Epithelial cell of proximal tubule (primary cell): ENCODE measurements around the gene SCN4B. TPM values are rescaled to one million over a fixed set of nuclear protein-coding genes. Genes with fewer than 3 reads are reported as not detected.

Source experiments
- DNase-seq: peaks from one replicate; pipeline ENCODE4 v3.0.0-alpha.2; 2011; ENCODE audit warnings: low read depth
- H3K4me3 ChIP-seq: 2 replicates; pipeline ENCODE4 v1.5.1; 2011; ENCODE audit warnings: low read depth, mild to moderate bottlenecking, low read length
- total RNA-seq: library from RNA; depleted of rRNA; stranded (reverse); fragments of >200 nt; gene quantifications from 2 replicates; pipeline ENCODE4 v1.2.3, GENCODE V29; 2015
- TF ChIP-seq, protein P1 (sequence below): conservative IDR thresholded peaks from 2 replicates; pipeline ENCODE4 v1.5.1; 2012; ENCODE audit warnings: low read depth, mild to moderate bottlenecking, low read length

SCN4B gene
- total RNA-seq, 1 donor from 2014 or later, result under 0.01 TPM

DNA sequence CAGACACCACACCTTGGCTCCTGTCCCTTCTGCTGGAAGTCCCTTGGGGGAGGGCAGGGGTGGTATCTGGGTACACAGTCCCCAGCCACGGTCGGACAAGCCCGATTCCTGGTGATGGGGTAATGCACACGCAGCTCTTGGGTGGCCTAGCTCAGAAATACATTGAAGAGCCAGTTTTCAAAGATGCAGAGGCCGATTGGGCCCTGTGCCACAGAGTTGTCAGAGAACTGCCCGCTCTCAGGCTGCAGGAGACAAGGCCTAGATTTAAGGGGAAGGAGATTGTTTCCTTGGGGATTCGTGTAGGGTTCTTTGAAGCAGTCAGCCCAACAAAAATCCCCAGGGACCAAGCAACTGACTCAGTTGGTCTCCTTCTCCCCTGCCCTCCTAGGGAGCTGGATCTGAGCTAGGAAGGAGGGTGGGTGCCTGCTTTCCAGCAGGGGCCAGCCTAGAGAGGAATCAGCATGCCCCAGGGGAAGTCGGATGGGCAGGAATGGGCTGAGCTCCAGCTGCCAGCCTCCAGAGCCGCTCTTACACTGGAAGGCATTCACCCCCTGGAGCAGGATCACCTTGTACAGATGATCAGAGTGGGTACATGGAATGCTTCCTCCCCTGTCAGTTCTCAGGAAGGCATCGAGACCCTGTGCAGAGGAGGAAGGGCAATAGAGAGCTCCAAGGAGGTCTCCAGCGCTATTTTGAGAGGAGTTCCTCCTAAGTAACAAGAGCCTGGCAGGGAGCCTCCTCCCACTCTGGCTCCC, 3.3 kb upstream of the SCN4B start:
- TF ChIP-seq, protein P1, sequence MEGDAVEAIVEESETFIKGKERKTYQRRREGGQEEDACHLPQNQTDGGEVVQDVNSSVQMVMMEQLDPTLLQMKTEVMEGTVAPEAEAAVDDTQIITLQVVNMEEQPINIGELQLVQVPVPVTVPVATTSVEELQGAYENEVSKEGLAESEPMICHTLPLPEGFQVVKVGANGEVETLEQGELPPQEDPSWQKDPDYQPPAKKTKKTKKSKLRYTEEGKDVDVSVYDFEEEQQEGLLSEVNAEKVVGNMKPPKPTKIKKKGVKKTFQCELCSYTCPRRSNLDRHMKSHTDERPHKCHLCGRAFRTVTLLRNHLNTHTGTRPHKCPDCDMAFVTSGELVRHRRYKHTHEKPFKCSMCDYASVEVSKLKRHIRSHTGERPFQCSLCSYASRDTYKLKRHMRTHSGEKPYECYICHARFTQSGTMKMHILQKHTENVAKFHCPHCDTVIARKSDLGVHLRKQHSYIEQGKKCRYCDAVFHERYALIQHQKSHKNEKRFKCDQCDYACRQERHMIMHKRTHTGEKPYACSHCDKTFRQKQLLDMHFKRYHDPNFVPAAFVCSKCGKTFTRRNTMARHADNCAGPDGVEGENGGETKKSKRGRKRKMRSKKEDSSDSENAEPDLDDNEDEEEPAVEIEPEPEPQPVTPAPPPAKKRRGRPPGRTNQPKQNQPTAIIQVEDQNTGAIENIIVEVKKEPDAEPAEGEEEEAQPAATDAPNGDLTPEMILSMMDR, result no peak
- no peak overlapping the region for H3K4me3 ChIP-seq

DNA sequence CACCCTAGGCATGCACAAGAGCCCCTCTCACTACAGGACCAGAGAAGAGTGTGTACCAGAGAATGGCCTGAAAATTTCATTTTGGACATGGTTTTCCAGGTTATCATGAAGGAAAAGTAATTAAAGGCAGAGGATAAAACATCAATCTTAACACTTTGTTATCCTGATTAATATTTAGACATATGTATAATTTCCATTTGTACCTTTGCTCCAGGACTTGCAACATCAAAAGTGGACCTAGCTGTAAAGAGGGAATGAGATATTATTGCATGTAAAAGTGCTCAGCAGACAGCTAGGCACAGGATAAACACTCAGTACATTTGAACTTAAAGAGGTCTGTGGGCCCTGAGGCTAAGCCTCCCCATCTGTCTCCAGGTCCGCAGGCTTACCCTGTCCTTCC, 2.0 kb upstream of the SCN4B start:
- no peak for DNase-seq
- TF ChIP-seq, protein P1, result no peak
- no peak overlapping the region for H3K4me3 ChIP-seq

More for the DNA sequence above, 3.3 kb upstream of the SCN4B start:
- DNase-seq, result no peak

- no peak overlapping the region for H3K4me3 ChIP-seq
- TF ChIP-seq, protein P1, result no peak
- no peak for DNase-seq
Measured at GRCh38 chr11:118153976-118154375, 1.4 kb upstream of the SCN4B start.

DNA sequence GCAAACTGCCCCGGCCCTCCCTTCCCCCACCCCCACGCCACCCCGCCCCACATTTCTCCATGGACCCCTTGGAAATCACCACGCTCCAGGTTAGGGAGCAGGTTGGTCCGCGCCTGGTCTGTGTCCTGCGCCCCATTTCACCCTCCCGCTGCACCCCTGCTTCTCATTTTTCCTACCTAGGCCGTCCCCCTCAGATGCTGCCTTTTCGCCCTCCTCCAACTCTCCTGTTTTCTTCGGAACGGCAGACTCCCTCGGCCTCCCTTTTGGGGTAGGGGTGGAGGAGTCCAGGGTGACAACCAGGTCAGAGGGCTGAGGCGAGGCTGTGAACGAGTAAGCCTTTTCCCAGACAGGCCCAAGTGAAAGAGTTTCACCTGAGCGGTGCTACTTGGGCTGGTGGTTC, 893 bp upstream of the SCN4B start:
- no peak overlapping the region for H3K4me3 ChIP-seq
- DNase-seq, result no peak
- TF ChIP-seq, protein P1, result no peak

DNA sequence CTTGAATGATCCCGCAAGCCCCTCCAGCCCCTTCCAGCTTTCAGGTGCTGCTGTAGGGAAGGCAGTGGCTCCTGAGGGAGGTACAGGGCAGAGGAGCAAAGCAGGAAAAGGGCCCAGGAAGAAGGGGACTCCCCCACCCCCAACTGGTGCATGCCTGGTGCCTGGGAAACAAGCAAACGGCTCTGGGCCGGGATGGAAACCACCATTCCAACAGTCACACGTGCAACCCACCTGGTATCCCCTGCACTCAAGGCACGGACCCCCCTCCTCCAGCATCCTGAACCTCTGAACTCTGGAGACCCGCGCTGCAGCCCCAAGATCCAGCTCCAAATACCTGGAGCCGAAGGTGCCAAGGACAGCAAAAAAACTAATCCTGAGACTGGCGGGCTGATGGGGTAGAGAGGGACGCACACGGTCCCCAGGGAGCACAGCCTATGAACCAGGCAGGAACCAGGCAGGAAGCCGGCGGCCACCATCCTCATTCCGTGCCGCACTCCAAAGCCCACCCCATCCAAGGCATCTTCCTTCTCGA, 537 bp downstream of the SCN4B start:
- peak overlapping the region; percentile 31 for H3K4me3 ChIP-seq
- TF ChIP-seq, protein P1, result no peak
- DNase-seq, result no peak

- TF ChIP-seq, protein P1, result no peak
- no peak for DNase-seq
- H3K4me3 ChIP-seq, result no peak overlapping the region
Measured at GRCh38 chr11:118151431-118151830, 1.2 kb downstream of the SCN4B start.

DNA sequence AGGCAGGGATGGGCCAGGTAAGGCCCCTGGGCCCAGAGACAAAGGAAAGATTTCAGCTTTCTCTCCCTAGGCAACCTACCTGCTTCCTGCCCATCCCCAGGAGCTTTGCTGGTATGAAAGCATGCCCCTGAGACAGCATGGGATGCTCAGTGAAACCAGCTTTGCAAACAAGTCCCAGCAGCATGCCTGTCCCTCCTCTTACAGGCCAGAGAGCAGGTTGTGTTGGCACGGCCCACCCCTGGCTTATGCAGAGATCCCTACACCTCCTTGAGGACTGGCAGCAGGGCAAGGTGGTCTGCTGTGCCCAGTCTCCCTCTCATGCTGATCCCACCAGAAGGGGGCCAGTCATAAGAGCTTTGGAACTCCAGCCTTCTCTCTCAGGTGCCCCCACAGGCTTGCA, 3.1 kb downstream of the SCN4B start:
- TF ChIP-seq, protein P1, result no peak
- no peak for DNase-seq
- no peak overlapping the region for H3K4me3 ChIP-seq
